ENCODE results near the gene DCBLD1. TPM values are rescaled to one million over a fixed set of nuclear protein-coding genes. Genes with fewer than 3 reads are reported as not detected.

The DCBLD1 gene
- total RNA-seq, 3 donors from 2014 or later (not counting 1 experiment from before 2014, with no cell fraction given), result 8.4 to 16.1 (median 13.0) TPM

GRCh38 chr6:117469356-117469755 lies 13.1 kb upstream of the DCBLD1 start:
- Histone ChIP-seq H3K36me3 (ENCODE audit: control insufficient read depth, insufficient read depth, low read length) (no peaks in the 10 kb centered on the region), H3K27me3 (ENCODE audit: control insufficient read depth, insufficient read depth, low read length) (no peaks in the 10 kb centered on the region), H3K4me1 (ENCODE audit: control insufficient read depth, insufficient read depth, low read length) (peaks cover 13% of the 10 kb centered on the region), H3K9me3 (ENCODE audit: control insufficient read depth, insufficient read depth, low read length) (no peaks in the 10 kb centered on the region), H3K4me3 (ENCODE audit: low read length) (no peak overlapping the region), H3K27ac (ENCODE audit: low read length) (no peak overlapping the region)
- Mint-ChIP-seq H3K36me3 (no peaks in the 10 kb centered on the region), H3K4me3 (peak overlapping the region; percentile 62), H3K4me1 (peaks cover 56 to 69% of the 10 kb centered on the region in 2 donors), H3K27me3 (ENCODE audit: low read depth in 2 of 2) (no peaks in the 10 kb centered on the region), H3K27ac (peak overlapping the region; percentile 63 to 72), H3K9me3 (no peaks in the 10 kb centered on the region)
- intact Hi-C loops (cut with micrococcal nuclease), result loop anchor here (5.0 kb wide), 1 partner anchor 78 kb away; no protein-coding TSS in a partner anchor
- DNase-seq, result no peak
- TF ChIP-seq CTCF (IDR thresholded peaks at IDR 0.05), result no peak
- ATAC-seq, result peak; percentile 68 to 90 (median 82)
- 29% methylated on average over 3 of the region's 4 CpGs for WGBS (ENCODE audit: insufficient coverage)

GRCh38 chr6:117469791-117470190 lies 12.7 kb upstream of the DCBLD1 start:
- H3K4me3 Mint-ChIP-seq, result peak overlapping the region; percentile 62
- no peaks in the 10 kb centered on the region for H3K27me3 Mint-ChIP-seq (ENCODE audit: low read depth in 2 of 2)
- H3K27ac Mint-ChIP-seq, result peak overlapping the region; percentile 63 to 72
- Histone ChIP-seq H3K4me3 (ENCODE audit: low read length) (no peak overlapping the region), H3K27me3 (ENCODE audit: control insufficient read depth, insufficient read depth, low read length) (no peaks in the 10 kb centered on the region), H3K9me3 (ENCODE audit: control insufficient read depth, insufficient read depth, low read length) (no peaks in the 10 kb centered on the region), H3K27ac (ENCODE audit: low read length) (no peak overlapping the region), H3K4me1 (ENCODE audit: control insufficient read depth, insufficient read depth, low read length) (peaks cover 13% of the 10 kb centered on the region), H3K36me3 (ENCODE audit: control insufficient read depth, insufficient read depth, low read length) (no peaks in the 10 kb centered on the region)
- H3K4me1 Mint-ChIP-seq, result peaks cover 52 to 64% of the 10 kb centered on the region in 2 donors
- 85% methylated on average over 3 of the region's 3 CpGs for WGBS (ENCODE audit: insufficient coverage)
- ATAC-seq (peak in 2 of 3 donors; percentile 44 to 57), DNase-seq (no peak)
- intact Hi-C loops (cut with micrococcal nuclease), result loop anchor here (5.0 kb wide), 1 partner anchor 78 kb away; no protein-coding TSS in a partner anchor
- no peaks in the 10 kb centered on the region for H3K9me3 Mint-ChIP-seq
- TF ChIP-seq CTCF (IDR thresholded peaks at IDR 0.05), result no peak
- no peaks in the 10 kb centered on the region for H3K36me3 Mint-ChIP-seq

GRCh38 chr6:117472667-117473066 lies 9.8 kb upstream of the DCBLD1 start:
- no peak overlapping the region for H3K4me3 ChIP-seq (ENCODE audit: low read length)
- no peaks in the 10 kb centered on the region for H3K36me3 Mint-ChIP-seq
- peaks cover 10% of the 10 kb centered on the region for H3K4me1 ChIP-seq (ENCODE audit: control insufficient read depth, insufficient read depth, low read length)
- no peak for TF ChIP-seq CTCF (IDR thresholded peaks at IDR 0.05)
- H3K9me3 ChIP-seq (ENCODE audit: control insufficient read depth, insufficient read depth, low read length), result no peaks in the 10 kb centered on the region
- intact Hi-C loops (cut with micrococcal nuclease), result no loop called here
- no peak overlapping the region for H3K27ac ChIP-seq (ENCODE audit: low read length)
- H3K9me3 Mint-ChIP-seq, result no peaks in the 10 kb centered on the region
- no peak overlapping the region for H3K27ac Mint-ChIP-seq
- no peaks in the 10 kb centered on the region for H3K36me3 ChIP-seq (ENCODE audit: control insufficient read depth, insufficient read depth, low read length)
- peaks cover 25 to 38% of the 10 kb centered on the region in 2 donors for H3K4me1 Mint-ChIP-seq
- no peaks in the 10 kb centered on the region for H3K27me3 Mint-ChIP-seq (ENCODE audit: low read depth in 2 of 2)
- H3K4me3 Mint-ChIP-seq, result no peak overlapping the region
- DNase-seq (no peak), ATAC-seq (no peak)
- 96% methylated on average over 3 of the region's 3 CpGs for WGBS (ENCODE audit: insufficient coverage)
- no peaks in the 10 kb centered on the region for H3K27me3 ChIP-seq (ENCODE audit: control insufficient read depth, insufficient read depth, low read length)

GRCh38 chr6:117473401-117473800 lies 9.1 kb upstream of the DCBLD1 start:
- H3K4me1 ChIP-seq (ENCODE audit: control insufficient read depth, insufficient read depth, low read length), result peaks cover 10% of the 10 kb centered on the region
- Mint-ChIP-seq H3K36me3 (no peaks in the 10 kb centered on the region), H3K9me3 (no peaks in the 10 kb centered on the region), H3K4me1 (peaks cover 21 to 31% of the 10 kb centered on the region in 2 donors), H3K27ac (no peak overlapping the region), H3K27me3 (ENCODE audit: low read depth in 2 of 2) (no peaks in the 10 kb centered on the region), H3K4me3 (no peak overlapping the region)
- intact Hi-C loops (cut with micrococcal nuclease), result no loop called here
- TF ChIP-seq CTCF (IDR thresholded peaks at IDR 0.05), result no peak
- no peak for DNase-seq
- H3K36me3 ChIP-seq (ENCODE audit: control insufficient read depth, insufficient read depth, low read length), result no peaks in the 10 kb centered on the region
- no peak overlapping the region for H3K27ac ChIP-seq (ENCODE audit: low read length)
- 89% methylated on average over 1 of the region's 1 CpG for WGBS (ENCODE audit: insufficient coverage)
- H3K9me3 ChIP-seq (ENCODE audit: control insufficient read depth, insufficient read depth, low read length), result no peaks in the 10 kb centered on the region
- no peaks in the 10 kb centered on the region for H3K27me3 ChIP-seq (ENCODE audit: control insufficient read depth, insufficient read depth, low read length)
- ATAC-seq, result no peak
- no peak overlapping the region for H3K4me3 ChIP-seq (ENCODE audit: low read length)
